NCI-H2081 treated with DMSO at 0.1 percent for 48 hours (cell line): ENCODE results near the gene RFESD.

ENCODE experiments used
- DNase-seq: peaks from one replicate; lab custom pipeline; 2025; lab: John Stamatoyannopoulos, UW

RFESD gene

DNA sequence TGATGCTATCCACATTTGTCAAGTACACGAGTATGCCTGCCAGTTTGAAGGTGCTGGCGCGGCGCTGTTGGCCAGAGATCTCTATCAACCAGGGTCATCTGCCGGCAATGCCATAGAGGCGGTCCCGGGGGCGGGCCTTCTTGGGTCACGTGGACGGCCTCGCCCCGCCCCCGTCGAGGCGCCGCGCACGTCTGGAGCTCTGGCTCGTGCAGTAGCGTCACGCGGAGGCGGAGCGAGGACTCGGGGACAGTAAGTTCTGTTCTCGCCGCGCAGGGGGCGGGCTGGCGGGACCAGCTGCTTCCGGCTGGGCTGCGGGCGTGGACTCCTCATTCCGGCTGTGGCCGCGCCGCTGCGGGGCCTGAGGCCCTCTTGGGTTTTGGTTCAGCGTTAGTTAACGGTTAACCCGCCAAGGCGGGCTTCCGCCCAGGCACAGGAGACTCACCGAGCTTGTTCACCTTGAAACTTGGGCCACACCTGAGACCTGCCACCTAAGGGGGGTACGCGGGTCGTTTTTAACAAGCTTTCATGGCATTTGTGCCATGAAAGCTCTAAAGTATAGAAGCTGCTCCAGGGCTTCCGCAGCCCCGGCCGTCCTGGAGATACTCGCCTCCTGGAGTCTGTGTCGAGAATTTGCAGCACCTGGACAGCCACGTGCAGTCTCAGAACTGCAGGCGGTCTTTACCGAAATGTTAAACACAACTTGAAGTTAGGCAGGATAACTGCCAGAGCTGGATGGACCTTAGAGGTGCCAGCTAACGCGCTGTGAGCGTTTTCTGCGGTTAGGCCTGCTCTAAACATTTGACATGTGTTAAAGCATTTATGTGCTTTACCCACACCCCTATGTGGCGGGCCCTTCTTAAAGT, at the start of gene RFESD:
Gene RFESD, plus strand, starts transcription at position 209 of the 863 bp plus-strand sequence. CDS start 5,495 bp downstream, outside the sequence.
- peak; percentile 55 for DNase-seq

DNA sequence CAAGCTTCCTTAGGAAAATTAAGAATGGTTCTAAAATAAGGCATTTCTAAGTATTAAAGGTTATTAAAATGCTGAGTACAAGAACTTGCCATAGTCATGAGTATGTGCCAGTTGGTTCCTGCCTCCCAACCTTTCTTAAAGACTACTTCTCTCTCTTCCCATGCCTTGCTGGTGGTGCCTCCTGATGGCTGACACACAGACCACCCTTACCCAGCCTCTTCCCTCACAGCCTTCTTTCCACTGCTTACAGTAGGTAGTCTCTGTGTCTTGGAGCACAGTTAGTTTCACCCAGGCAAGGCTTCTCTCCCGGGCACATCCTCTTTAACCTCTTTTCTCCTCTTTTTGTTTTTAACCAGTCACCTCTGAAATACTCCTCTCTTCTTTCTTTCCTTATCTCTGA, 47.3 kb upstream of the RFESD start:
- DNase-seq, result no peak

DNA sequence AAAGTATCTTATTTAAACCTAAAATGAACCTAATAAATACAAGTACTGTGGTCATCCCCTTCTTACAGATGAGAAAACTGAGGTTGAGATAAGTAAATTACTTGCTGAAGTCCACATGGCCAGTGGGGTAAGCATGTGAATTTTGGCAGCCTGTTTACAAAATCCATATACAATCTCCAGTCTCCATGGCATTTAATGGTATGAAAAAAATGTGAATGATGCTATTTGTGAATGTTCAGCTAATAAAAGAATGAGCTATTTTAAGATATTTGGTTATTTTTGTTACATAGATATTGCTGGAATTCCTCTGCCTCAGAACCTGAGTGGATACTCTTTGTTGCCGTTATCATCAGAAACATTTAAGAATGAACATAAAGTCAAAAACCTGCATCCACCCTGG, 46.0 kb upstream of the RFESD start:
- DNase-seq, result no peak

DNA sequence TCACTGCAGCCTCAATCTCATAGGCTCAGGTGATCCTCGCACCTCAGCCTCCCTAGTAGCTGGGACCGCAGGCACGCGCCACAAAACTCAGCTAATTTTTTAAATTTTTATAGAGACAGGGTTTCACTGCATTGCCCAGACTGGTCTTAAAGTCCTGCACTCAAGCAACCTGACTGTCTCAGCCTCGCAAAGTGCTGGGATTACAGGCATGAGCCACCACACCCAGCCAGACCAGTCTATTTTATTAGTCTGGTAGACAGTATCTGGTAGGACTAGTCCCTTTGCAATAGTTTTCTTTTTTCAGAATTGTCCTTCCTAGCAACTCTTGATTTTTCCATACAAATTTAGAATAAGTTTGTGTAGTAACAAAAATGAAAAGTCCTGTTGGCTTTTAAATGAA, 40.8 kb upstream of the RFESD start:
- DNase-seq, result no peak

DNA sequence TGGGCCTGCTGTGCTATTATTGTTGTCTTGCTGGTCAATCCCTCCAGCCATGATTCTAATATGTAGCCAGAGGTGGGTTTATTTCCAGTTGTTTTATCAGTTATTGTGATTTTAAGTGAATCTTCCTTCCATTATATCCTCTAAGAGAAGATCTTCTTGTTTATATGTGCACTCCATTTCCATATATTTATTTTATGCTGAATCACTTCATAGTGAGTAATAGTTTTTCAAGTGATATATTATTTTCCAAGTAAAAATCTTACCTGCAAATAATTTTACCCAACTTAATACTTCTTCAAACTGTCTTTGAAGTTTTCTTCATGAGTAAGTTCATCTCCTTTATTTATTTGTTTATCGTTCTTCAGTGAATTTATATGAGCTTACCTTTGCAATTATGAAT, 40.2 kb upstream of the RFESD start:
- no peak for DNase-seq

DNA sequence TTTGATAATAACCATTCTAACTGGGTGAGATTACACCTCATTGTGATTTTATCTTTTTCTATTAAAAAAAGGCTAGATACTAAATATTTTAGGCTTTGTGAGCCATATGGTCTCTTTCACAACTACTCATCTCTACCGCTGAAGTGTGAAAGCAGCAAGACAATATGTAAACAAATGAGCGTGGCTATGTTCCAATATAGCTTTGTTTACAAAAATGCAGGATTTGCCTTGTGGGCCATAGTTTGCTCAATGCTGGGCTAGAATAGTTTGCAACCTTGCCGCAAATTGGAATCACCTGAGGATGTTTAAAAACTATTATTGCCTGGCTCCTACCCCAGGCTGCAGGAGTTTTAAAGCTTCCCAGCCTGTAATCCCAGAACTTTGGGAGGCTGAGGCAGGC, 36.9 kb upstream of the RFESD start:
- DNase-seq, result no peak

DNA sequence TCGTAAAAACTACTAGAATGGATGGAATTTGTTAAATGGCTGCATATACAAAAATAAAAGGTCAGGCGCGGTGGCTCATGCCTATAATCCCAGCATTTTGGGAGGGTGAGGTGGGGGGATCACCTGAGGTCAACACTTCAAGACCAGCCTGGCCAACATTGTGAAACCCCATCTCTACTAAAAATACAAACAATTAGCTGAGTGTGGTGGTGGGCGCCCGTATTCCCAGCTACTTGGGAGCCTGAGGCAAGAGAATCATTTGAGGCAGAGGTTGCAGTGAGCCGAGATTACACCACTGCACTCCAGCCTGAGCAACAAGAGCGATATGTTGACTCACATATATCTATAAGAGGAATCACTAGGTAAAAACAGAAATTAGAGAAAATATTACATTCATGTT, 36.0 kb upstream of the RFESD start:
- DNase-seq, result no peak

DNA sequence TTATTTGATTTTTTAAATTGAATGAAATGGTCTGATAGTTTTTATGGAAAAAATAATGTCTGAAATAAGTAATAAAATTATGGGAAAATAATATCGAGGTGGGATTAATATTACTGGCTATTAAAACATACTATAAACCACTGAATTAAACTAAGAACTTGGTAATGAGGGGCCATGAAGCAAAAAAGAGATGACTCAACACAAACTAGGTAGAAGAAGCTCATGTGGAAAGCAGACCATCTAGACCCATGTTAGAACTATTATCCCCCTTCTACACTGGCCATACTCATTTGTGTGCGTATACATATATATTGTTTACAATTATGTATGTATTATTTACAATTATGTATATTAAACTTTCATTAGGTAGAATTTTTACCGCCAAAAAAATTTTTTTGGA, 35.2 kb upstream of the RFESD start:
- DNase-seq, result no peak

DNA sequence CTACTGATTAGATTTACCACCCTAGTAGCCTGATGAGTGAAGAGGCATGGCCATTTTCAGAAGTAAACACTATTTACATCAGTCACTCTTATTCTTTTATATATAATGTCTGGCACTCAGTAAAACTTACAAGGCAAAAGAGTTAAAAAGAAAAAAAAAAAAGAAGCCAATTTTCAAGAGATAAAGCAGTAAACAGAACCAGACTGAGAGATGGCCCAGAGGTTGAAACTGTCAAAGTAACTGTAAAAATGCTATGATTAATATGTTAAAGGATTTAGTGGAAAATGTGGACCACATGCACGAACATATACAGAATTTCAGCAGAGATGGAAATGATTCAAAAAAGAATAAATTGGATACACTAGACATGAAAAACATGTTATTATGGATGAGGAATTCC, 33.1 kb upstream of the RFESD start:
- no peak for DNase-seq

DNA sequence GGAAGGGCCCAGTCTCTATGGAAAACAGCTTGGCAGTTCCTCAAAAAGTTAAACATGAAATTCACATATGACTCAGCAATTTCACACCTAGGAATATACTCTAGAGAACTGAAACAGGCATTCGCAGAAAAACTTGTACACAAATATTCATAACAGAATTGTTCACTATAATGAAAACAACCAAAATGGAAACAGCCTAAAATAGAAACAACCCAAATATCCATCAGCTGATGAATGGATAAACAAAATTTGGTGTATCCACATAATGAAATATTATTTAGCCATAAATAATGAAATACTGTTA, 31.5 kb upstream of the RFESD start:
- no peak for DNase-seq

DNA sequence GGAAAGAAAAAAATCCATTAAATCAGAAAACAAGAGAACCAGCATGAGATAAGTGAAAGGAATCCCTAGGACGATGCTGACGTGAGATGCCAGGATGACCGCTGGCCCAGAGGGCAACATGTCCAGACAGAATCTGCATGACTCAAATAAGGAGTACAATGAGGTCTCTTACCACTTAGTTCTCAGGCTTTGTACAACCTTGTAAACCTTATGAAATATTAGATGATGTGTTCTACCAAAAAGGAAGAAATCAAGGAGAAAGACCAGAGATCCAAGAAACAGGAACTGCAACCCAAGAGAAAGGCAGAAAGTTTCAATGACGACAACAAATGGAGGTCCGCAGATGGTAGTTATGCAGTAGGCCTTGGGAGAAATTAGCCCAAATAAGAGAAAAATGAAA, 29.5 kb upstream of the RFESD start:
- no peak for DNase-seq

DNA sequence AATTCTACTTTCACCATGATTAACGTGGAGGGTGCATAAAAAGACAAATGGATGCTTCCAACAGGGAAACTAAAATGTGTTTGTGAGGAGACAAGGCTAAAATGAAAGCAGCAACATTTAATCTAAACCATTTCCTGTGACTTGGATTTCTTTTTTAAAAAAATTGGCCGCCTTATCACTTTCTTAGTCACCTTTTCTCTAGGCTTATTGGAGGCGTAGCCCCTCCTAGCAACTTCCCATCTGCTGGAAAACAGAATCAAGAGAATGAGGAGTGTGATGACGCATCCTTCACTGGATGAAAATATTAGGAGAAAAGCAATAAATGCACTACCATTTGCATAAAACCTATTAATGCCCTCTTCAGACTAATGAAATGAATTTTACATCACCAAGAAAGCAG, 27.5 kb upstream of the RFESD start:
- no peak for DNase-seq

DNA sequence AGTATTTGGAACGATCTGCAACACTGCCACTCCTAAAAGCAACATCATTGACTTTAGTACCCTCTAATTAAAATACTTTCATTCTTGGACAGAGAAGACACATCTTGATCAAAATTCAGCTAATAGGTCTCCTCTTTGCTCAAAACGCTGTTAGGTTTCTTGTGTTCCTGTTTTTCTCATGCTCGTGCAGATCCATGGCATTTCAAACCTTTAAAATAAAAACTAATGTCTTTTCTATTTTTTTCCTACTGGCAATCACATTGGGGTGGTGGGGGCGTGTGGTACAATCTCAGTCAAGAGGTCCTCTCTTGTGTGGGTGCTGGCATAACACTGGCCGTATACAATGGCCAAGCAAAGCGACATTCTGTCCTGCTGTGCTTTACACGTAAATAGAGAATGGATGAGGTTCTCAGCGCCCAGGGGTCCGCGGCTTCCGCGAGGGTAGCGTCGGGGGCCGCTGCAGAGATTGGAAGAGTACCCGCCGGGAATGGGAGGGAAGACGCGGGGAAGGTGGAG, 27.0 kb upstream of the RFESD start:
- no peak for DNase-seq

DNA sequence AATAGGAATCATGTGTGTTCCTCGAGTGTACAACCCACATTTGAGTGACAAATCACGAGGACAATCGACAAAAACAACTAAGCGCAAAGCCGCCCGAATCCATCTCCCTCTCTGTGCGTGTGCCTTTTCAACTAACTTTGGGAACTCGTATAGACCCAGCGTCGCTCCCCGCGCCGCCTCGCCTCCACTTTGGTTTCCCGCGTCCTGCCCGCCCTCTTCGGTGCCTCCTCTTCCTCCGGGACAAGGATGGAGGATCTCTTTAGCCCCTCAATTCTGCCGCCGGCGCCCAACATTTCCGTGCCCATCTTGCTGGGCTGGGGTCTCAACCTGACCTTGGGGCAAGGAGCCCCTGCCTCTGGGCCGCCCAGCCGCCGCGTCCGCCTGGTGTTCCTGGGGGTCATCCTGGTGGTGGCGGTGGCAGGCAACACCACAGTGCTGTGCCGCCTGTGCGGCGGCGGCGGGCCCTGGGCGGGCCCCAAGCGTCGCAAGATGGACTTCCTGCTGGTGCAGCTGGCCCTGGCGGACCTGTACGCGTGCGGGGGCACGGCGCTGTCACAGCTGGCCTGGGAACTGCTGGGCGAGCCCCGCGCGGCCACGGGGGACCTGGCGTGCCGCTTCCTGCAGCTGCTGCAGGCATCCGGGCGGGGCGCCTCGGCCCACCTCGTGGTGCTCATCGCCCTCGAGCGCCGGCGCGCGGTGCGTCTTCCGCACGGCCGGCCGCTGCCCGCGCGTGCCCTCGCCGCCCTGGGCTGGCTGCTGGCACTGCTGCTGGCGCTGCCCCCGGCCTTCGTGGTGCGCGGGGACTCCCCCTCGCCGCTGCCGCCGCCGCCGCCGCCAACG, 26.3 kb upstream of the RFESD start, which contains the start of gene GPR150:
Gene GPR150, plus strand, starts transcription at position 58 of the 840 bp plus-strand sequence. Its CDS starts 189 bp downstream, at position 247.
- no peak for DNase-seq

DNA sequence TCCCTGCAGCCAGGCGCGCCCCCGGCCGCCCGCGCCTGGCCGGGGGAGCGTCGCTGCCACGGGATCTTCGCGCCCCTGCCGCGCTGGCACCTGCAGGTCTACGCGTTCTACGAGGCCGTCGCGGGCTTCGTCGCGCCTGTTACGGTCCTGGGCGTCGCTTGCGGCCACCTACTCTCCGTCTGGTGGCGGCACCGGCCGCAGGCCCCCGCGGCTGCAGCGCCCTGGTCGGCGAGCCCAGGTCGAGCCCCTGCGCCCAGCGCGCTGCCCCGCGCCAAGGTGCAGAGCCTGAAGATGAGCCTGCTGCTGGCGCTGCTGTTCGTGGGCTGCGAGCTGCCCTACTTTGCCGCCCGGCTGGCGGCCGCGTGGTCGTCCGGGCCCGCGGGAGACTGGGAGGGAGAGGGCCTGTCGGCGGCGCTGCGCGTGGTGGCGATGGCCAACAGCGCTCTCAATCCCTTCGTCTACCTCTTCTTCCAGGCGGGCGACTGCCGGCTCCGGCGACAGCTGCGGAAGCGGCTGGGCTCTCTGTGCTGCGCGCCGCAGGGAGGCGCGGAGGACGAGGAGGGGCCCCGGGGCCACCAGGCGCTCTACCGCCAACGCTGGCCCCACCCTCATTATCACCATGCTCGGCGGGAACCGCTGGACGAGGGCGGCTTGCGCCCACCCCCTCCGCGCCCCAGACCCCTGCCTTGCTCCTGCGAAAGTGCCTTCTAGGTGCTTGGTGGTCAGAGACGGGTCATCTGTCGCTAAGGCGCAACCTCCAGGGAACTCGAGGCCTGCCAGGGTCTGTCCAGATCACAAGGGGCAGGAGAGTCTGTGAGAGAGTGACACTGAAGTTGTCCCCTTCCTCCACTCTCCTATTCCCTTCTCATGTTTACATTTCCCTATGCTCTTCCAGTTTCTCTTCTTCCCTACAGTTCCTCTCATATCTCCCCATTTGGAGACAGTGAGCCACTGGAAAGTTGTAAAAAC, 25.4 kb upstream of the RFESD start:
- no peak for DNase-seq

DNA sequence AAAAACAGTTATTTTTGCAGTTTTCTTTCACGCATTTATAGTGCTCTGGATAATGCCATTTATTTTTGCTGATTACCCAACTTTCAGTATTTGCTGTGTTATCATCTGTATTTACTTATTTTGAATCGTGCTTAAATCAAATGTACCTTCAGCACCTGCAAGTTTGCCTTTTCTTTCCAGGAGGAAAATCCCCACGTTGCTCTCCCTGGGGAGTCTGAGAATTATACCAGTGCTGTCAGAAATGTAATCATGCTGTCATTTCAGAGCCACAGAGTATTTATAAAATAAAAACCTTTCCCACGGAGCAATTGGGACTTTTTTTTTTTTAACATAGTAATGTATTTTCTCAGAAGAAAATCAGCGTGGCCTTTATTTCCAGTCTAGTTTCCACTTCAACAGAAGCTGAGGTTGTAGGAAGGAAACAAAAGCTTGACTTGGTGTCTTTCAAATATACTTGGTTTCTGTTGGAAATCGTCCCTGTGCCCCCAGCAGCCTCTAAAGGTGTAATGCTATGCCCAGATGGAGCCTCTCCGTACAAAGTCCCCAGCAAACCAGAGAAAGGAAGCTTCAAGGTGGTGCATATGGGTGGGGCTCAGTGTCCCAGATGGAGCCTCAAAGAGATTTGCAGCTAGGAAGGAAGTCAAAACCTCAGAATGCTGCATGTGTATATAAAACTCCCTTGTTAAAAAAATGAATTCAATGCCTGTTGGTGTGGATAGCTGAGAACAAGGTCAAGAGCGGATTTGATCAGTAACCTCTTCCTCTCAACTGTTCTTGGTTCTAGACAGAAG, 24.5 kb upstream of the RFESD start:
- DNase-seq, result no peak

DNA sequence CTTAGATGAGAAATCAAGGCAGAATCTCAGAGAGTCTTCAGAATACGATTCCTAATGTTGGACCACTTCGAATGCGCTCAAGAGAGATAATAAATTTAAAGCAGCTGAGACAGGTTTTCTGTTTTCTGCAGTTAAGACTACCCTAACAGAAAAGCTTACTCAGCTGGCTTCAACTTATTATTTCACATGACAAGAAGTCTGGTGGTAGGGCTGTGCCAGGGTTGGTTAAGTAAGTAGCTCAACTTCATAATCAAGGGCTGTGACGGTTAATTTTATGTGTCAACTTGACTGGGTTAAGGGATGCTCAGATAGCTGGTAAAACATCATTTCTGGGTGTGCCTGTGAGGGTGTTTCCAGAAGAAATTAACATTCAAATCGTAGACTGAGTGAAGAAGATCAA, 22.9 kb upstream of the RFESD start:
- no peak for DNase-seq

DNA sequence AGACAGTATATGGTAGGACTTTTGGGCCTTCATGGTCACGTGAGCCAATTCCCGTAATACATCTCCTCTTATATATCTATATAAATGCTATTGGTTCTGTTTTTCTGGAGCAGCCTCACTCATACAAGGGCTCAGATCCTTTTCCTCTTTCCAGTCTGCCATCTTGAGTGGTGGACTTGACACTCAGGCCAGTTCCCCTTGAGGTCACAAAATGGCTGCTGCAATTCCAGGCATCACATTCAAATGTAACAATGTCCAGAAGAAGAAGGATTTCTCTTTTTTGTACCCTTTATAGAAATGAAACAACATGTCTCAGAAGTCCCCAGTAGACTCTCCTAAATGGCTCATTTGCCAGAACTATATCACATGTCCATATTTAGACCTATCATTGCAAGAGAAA, 22.2 kb upstream of the RFESD start:
- no peak for DNase-seq

DNA sequence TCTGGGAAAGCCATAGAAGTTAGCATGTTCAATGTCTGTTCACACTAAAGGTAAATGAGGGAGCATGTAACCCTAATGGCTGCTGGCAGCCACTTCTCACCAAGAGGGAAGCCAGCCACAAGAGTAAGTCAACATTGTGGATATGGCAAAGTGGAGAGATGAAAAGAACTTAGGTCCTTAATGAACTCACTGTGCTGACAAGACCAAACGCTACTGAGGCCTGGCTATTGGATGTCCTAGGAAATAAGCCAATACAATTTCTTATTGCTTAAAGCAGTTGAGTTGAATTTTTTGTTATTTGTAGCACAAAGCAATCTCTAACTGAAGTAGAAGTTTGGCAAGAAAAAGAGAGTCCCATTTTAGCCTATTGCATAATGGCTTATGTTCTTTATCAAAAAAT, 19.9 kb upstream of the RFESD start:
- no peak for DNase-seq

DNA sequence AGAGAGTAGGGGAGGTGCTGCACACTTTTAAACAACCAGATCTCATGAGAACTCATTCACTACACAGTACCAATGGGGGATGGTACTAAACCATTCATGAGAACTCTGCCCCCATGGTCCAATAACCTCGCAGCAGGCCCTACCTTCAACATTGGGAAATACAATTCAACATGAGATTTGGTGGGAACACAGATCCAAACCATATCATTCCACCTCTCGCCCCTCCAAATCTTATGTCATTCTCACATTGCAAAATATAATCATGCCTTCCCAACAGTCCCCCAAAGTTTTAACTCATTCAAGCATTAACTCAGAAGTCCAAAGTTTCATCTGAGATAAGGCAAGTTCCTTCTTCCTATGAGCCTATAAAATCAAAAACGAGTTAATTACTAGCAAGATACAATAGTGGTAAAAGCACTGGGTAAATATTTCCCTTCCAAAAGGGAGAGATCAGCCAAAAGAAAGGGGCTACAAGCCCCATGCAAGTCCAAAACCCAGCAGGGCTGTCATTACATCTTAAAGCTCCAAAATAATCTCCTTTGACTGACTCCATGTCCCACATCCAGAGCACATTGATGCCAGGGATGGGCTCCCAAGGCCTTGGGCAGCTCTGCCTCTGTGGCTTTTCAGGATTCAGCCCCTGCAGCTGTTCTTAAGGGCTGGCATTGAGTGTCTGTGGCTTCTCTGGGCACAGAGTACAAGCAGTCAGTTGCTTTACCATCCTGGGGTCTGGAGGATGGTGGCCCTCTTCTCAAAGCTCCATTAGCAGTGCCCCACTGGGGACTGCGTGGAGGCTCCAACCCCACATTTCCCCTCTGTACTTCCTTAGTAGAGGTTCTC, 18.4 kb upstream of the RFESD start:
- no peak for DNase-seq
